Endothelial cell of umbilical vein (primary cell): ENCODE measurements around the gene ITSN1. TPM values are rescaled to one million over a fixed set of nuclear protein-coding genes. Genes with fewer than 3 reads are reported as not detected.

ENCODE experiments used
- BruUV-seq: library from RNA; stranded (reverse); fragments of 400-500 nt; replicated peaks from 2 replicates; lab custom pipeline; 2021; lab: Mats Ljungman, UMichigan
- CTCF ChIA-PET: fragments of 300-600, 350-600 bp; sonication (Branson Sonifier 250); formaldehyde crosslinking; loops from one replicate; lab custom pipeline; 2021; ENCODE audit warnings: antibody characterized with exemption, inconsistent platforms; lab: Charles Lee
- POLR2A ChIA-PET: fragments of 300-600, 350-600 bp; sonication (Branson Sonifier 250); formaldehyde crosslinking; loops from one replicate; lab custom pipeline; 2021; ENCODE audit warnings: antibody characterized with exemption, inconsistent platforms; lab: Charles Lee
- DNase-seq: peaks from one replicate; pipeline ENCODE4 v3.0.0-alpha.2; 2011; ENCODE audit warnings: low read depth, low spot score
- FAIRE-seq: peaks from 2 replicates; lab custom pipeline; 2011; peaks lifted over from hg19 to GRCh38; lab: Jason Lieb, UNC
- H2AFZ ChIP-seq: 2 replicates; pipeline ENCODE4 v1.6.0; 2012; ENCODE audit warnings: low read depth, low read length, control low read depth, inconsistent platforms
- H3K27ac ChIP-seq: 2 replicates; pipeline ENCODE4 v1.5.1; 2011; ENCODE audit warnings: low read depth, mild to moderate bottlenecking, control low read depth, low read length, moderate library complexity; ENCODE audit not compliant: insufficient read depth
- H3K27me3 ChIP-seq, 2 experiments: 2 replicates each; pipeline versions ENCODE4 v1.6.0 to v1.6.1; 2011; ENCODE audit warnings: low read length in 2 of 2, mixed read lengths in 1 of 2; ENCODE audit not compliant: control insufficient read depth in 2 of 2, insufficient read depth in 2 of 2
- H3K36me3 ChIP-seq, 2 experiments: 2 replicates in 1 of 2; 3 replicates in 1 of 2; pipeline ENCODE4 v1.5.1; 2011; ENCODE audit warnings: low read length in 2 of 2, mild to moderate bottlenecking in 1 of 2, moderate library complexity in 1 of 2; ENCODE audit not compliant: control insufficient read depth in 2 of 2, insufficient read depth in 2 of 2; ENCODE audit errors: extremely low read depth in 1 of 2
- H3K4me1 ChIP-seq: 3 replicates; pipeline ENCODE4 v1.5.1; 2011; ENCODE audit warnings: mild to moderate bottlenecking, low read length; ENCODE audit not compliant: control insufficient read depth, insufficient read depth; ENCODE audit errors: extremely low read depth
- H3K4me2 ChIP-seq: 2 replicates; pipeline ENCODE4 v1.6.1; 2011; ENCODE audit warnings: low read length, control low read depth, mixed read lengths; ENCODE audit not compliant: insufficient read depth
- H3K4me3 ChIP-seq, 3 experiments: fragments of 200-600 bp in 1 of 3; sonication (generic), shearing (Covaris generic) in 1 of 3; replicated peaks in 1 of 3; 2 replicates each; pipeline ENCODE4 v1.5.1; 2011 to 2016; ENCODE audit warnings: control low read depth in 3 of 3, low read length in 3 of 3, mild to moderate bottlenecking in 2 of 3, inconsistent platforms in 1 of 3, low read depth in 1 of 3, moderate library complexity in 1 of 3; ENCODE audit not compliant: insufficient read depth in 1 of 3
- H3K79me2 ChIP-seq: 2 replicates; pipeline ENCODE4 v1.6.0; 2012; ENCODE audit warnings: low read length, inconsistent platforms; ENCODE audit not compliant: control insufficient read depth, insufficient read depth
- H3K9ac ChIP-seq: replicated peaks from 2 replicates; pipeline ENCODE3; 2011; ENCODE audit warnings: low read length, control low read depth; ENCODE audit not compliant: insufficient read depth; ENCODE audit errors: extremely low read depth
- H3K9me1 ChIP-seq: replicated peaks from 3 replicates; pipeline ENCODE4 v1.6.0; 2011; ENCODE audit warnings: mild to moderate bottlenecking, low read length; ENCODE audit not compliant: control insufficient read depth, insufficient read depth; ENCODE audit errors: extremely low read depth
- H3K9me3 ChIP-seq: replicated peaks from 2 replicates; pipeline ENCODE4 v1.5.1; 2012; ENCODE audit warnings: low read length, inconsistent platforms; ENCODE audit not compliant: control insufficient read depth, insufficient read depth
- H4K20me1 ChIP-seq: replicated peaks from 2 replicates; pipeline ENCODE3; 2011; ENCODE audit warnings: mild to moderate bottlenecking, low read length; ENCODE audit not compliant: control insufficient read depth, insufficient read depth; ENCODE audit errors: extremely low read depth
- EZH2 ChIP-seq: IDR thresholded peaks from 2 replicates; pipeline ENCODE4 v1.6.1; 2012; ENCODE audit warnings: borderline replicate concordance, low read depth, mild to moderate bottlenecking, moderate library complexity, low read length, inconsistent platforms; ENCODE audit not compliant: severe bottlenecking
- FOS ChIP-seq: IDR thresholded peaks from 2 replicates; pipeline ENCODE4 v1.6.1; 2011; ENCODE audit warnings: mild to moderate bottlenecking, low read length, moderate library complexity, borderline replicate concordance; ENCODE audit not compliant: insufficient read depth
- GATA2 ChIP-seq: IDR thresholded peaks from 2 replicates; pipeline ENCODE4 v1.7.0; 2011; ENCODE audit warnings: low read depth, mild to moderate bottlenecking, moderate library complexity, mixed read lengths, low read length; ENCODE audit not compliant: insufficient read length, insufficient read depth
- MYC ChIP-seq: IDR thresholded peaks from one replicate; pipeline ENCODE4 v1.6.1; 2011; ENCODE audit warnings: mild to moderate bottlenecking, low read depth, low read length
- POLR2A ChIP-seq: IDR thresholded peaks from 2 replicates; pipeline ENCODE4 v1.6.1; 2012; ENCODE audit warnings: low read depth, mild to moderate bottlenecking, control low read depth, low read length
- dilution Hi-C: fragments of 300-500 bp; cut with MboI; formaldehyde crosslinking; loops from one replicate; pipeline ENCODE4 v1.15.0; 2019; ENCODE audit warnings: low sequenced_read_pairs; ENCODE audit not compliant: extremely low pct_ligation_motif_present
- intact Hi-C: fragments of 100-400 bp; cut with micrococcal nuclease; formaldehyde crosslinking; loops from one replicate; pipeline ENCODE4 v1.10.0; 2022
- polyA plus RNA-seq, 4 experiments: library from polyadenylated mRNA; depleted of rRNA in 3 of 4; stranded (reverse) in 3 of 4; unstranded in 1 of 4; fragments of >200 nt; gene quantifications; 2 replicates each; pipeline versions ENCODE4 v1.2.1 to v1.2.3, GENCODE V29; 2011 to 2012; ENCODE audit warnings: missing spikeins in 1 of 4
- total RNA-seq: library from RNA; stranded (reverse); gene quantifications from 2 replicates; pipeline ENCODE4 v1.2.3, GENCODE V29; 2021
- TF ChIP-seq, protein P1 (sequence below): IDR thresholded peaks from 2 replicates; pipeline ENCODE4 v1.6.1; 2011; ENCODE audit not compliant: insufficient read depth, insufficient read length
- TF ChIP-seq, protein P2 (sequence below), 2 donors: IDR thresholded peaks; 1 replicate in 1 of 2; 2 replicates in 1 of 2; pipeline ENCODE4 v1.5.1; 2011; ENCODE audit warnings: low read length in 2 of 2, mild to moderate bottlenecking in 2 of 2, moderate library complexity in 2 of 2, control low read depth in 1 of 2, inconsistent platforms in 1 of 2, low read depth in 1 of 2; ENCODE audit not compliant: insufficient read depth in 1 of 2; ENCODE audit errors: extremely low read depth in 1 of 2

Gene ITSN1
- total and polyA plus RNA-seq, 2 donors (not counting 3 experiments of a cell fraction or from before 2014, with no cell fraction given), result 72.2 to 86.8 TPM

DNA sequence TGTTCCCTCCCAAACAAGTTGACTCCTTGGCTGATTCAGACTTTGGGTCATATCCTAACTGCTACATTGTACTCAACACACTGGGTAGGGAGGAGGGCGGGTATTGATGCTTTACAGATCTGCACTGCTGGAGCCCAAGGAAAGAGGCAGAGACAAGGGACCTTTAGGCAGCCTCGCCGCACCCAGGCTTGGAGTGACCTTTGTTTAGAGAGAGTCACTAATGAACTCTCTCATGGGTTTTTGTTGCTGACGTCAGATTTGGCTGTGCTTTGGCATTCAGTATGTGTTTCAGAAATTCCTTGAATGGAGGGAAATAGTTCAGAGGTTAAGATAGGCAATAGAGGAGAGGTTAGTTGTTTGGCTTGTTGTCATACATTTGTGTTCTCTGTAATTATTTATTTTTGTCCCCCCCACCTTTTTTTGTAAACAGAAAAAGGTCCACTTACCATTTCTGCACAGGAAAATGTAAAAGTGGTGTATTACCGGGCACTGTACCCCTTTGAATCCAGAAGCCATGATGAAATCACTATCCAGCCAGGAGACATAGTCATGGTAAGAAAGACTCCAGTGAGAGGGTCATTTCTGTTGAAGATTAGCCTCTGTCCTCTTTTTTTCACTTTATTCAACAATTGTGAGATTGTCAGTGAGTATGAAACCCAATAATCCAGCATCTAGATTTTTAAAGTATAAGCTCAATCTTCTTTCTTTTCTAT, 157.2 kb downstream of the ITSN1 start:
- H3K9me1 ChIP-seq, result no peaks in the 10 kb centered on the region
- no peak for FAIRE-seq
- no peak overlapping the region for H2AFZ ChIP-seq
- POLR2A ChIA-PET, result no interaction called here
- intact Hi-C loops (no loop called here), dilution Hi-C loops (no loop called here)
- no peak for DNase-seq
- no peak overlapping the region for H3K4me2 ChIP-seq
- H3K27me3 ChIP-seq, result no peaks in the 10 kb centered on the region
- H3K79me2 ChIP-seq, result no peaks in the 10 kb centered on the region
- H3K9ac ChIP-seq, result no peak overlapping the region
- H3K27ac ChIP-seq, result no peak overlapping the region
- TF ChIP-seq, protein P1, sequence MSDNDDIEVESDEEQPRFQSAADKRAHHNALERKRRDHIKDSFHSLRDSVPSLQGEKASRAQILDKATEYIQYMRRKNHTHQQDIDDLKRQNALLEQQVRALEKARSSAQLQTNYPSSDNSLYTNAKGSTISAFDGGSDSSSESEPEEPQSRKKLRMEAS, result no peak
- TF ChIP-seq MYC, result no peak
- no peak for TF ChIP-seq EZH2
- TF ChIP-seq GATA2, result no peak
- TF ChIP-seq, protein P2, sequence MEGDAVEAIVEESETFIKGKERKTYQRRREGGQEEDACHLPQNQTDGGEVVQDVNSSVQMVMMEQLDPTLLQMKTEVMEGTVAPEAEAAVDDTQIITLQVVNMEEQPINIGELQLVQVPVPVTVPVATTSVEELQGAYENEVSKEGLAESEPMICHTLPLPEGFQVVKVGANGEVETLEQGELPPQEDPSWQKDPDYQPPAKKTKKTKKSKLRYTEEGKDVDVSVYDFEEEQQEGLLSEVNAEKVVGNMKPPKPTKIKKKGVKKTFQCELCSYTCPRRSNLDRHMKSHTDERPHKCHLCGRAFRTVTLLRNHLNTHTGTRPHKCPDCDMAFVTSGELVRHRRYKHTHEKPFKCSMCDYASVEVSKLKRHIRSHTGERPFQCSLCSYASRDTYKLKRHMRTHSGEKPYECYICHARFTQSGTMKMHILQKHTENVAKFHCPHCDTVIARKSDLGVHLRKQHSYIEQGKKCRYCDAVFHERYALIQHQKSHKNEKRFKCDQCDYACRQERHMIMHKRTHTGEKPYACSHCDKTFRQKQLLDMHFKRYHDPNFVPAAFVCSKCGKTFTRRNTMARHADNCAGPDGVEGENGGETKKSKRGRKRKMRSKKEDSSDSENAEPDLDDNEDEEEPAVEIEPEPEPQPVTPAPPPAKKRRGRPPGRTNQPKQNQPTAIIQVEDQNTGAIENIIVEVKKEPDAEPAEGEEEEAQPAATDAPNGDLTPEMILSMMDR (IDR thresholded peaks at IDR 0.05; ENCODE audit: extremely low read depth in 1 of 2, insufficient read depth in 1 of 2, low read depth in 1 of 2, low read length in 2 of 2), result no peak
- TF ChIP-seq POLR2A, result no peak
- TF ChIP-seq FOS, result no peak
- CTCF ChIA-PET, result interaction anchor here (1.5 kb wide), 1 partner anchor 36 kb away, joined by 3 read pairs; no protein-coding TSS in a partner anchor
- peaks cover 14 to 16% of the 10 kb centered on the region in 2 experiments for H3K36me3 ChIP-seq
- no TSS peak for BruUV-seq
- H3K9me3 ChIP-seq, result no peaks in the 10 kb centered on the region
- no peaks in the 10 kb centered on the region for H4K20me1 ChIP-seq
- no peaks in the 10 kb centered on the region for H3K4me1 ChIP-seq
- H3K4me3 ChIP-seq, result no peak overlapping the region
